ENCODE data around the gene KRT8. TPM values are rescaled to one million over a fixed set of nuclear protein-coding genes. Genes with fewer than 3 reads are reported as not detected.
A peak's percentile ranks its signal among the peaks of the same experiment; 100 is the strongest.

Gene KRT8
- total and polyA plus RNA-seq, 10 of the 15 experiments (the other 5 are each of a cell fraction or from before 2014, with no cell fraction given): 0.11 to 5.6 (median 0.37) TPM; not detected in 1

GRCh38 chr12:52906191-52906601 is 1.3 kb upstream of the KRT8 start:
- CTCF ChIA-PET: no interaction called here
- DNase-seq (ENCODE audit: low read depth, low spot score): no peak

GRCh38 chr12:52903855-52904508 is 894 bp downstream of the KRT8 start:
- SMC1A ChIA-PET (ENCODE audit: uncharacterized antibody, unreplicated experiment): no interaction called here
- Histone ChIP-seq H3K4me3 (peak overlapping the region; percentile 22; the same call in 1 of the 2 replicates), H2AFZ (ENCODE audit: control insufficient read depth, low read depth, low read length) (no peak overlapping the region), H3K9ac (ENCODE audit: control insufficient read depth, insufficient read depth, low read length) (no peak overlapping the region; the same call in 1 of the 2 replicates), H3K79me2 (ENCODE audit: control insufficient read depth, insufficient read depth, low read length) (no peaks in the 10 kb centered on the region), H3K36me3 (ENCODE audit: control insufficient read depth in 2 of 2, insufficient read depth in 2 of 2, low read length in 1 of 2) (no peaks in the 10 kb centered on the region; a peak in 1 of 4 replicates), H3K4me1 (ENCODE audit: control insufficient read depth, insufficient read depth, low read length) (peaks cover 12% of the 10 kb centered on the region), H3K9me3 (replicated peaks; ENCODE audit: control insufficient read depth, insufficient read depth, low read length) (no peaks in the 10 kb centered on the region), H4K20me1 (ENCODE audit: control insufficient read depth, insufficient read depth) (no peaks in the 10 kb centered on the region), H3K4me2 (ENCODE audit: control insufficient read depth, insufficient read depth) (peak overlapping the region; percentile 31), H3K27me3 (replicated peaks in 1 of 2; ENCODE audit: control insufficient read depth in 2 of 2, insufficient read depth in 2 of 2, low read length in 1 of 2) (no peaks in the 10 kb centered on the region; a peak in 1 of 4 replicates), H3K27ac (ENCODE audit: control insufficient read depth, insufficient read depth) (no peak overlapping the region)
- 18% methylated on average over 21 of the region's 31 CpGs for WGBS (ENCODE audit: insufficient coverage, insufficient replicate concordance, low lambda C conversion rate, missing lambda C conversion rate)
- DNase-seq (ENCODE audit: low read depth, low spot score): peak; percentile 30
- POLR2A ChIA-PET: no interaction called here
- RAD21 ChIA-PET (ENCODE audit: unreplicated experiment): no interaction called here
- no peak for FAIRE-seq
- CTCF ChIA-PET: interaction anchor here (1.3 kb wide), 1 partner anchor 19 kb away, joined by 5 read pairs; no protein-coding TSS in a partner anchor
- in situ Hi-C loops (cut with MboI) (no loop called here), intact Hi-C loops (cut with micrococcal nuclease; ENCODE audit: unreplicated experiment) (no loop called here)
- TF ChIP-seq FOXM1 (IDR thresholded peaks at IDR 0.05; ENCODE audit: low read depth, low read length) (no peak), ZNF384 (IDR thresholded peaks at IDR 0.05; ENCODE audit: borderline replicate concordance, low read depth, low read length) (peak; percentile 55; the same call in 1 of the 2 replicates), EGR1 (IDR thresholded peaks at IDR 0.05; ENCODE audit: borderline replicate concordance in 1 of 2, low read depth in 2 of 2, low read length in 2 of 2) (peak in 1 of 2 experiments; percentile 84; a peak in 2 of 3 replicates)
- peak; percentile 82 for ATAC-seq
- BruUV-seq (replicated peaks): no TSS peak

More at GRCh38 chr12:52906191-52906601, 1.3 kb upstream of the KRT8 start:
- in situ Hi-C loops (cut with MboI) (no loop called here), intact Hi-C loops (cut with micrococcal nuclease; ENCODE audit: unreplicated experiment) (no loop called here)
- Histone ChIP-seq H3K27ac (ENCODE audit: control insufficient read depth, insufficient read depth) (no peak overlapping the region), H3K4me3 (no peak overlapping the region), H4K20me1 (ENCODE audit: control insufficient read depth, insufficient read depth) (no peaks in the 10 kb centered on the region), H3K36me3 (ENCODE audit: control insufficient read depth in 2 of 2, insufficient read depth in 2 of 2, low read length in 1 of 2) (no peaks in the 10 kb centered on the region; a peak in 1 of 4 replicates), H3K4me1 (ENCODE audit: control insufficient read depth, insufficient read depth, low read length) (peaks cover 12% of the 10 kb centered on the region), H3K9me3 (replicated peaks; ENCODE audit: control insufficient read depth, insufficient read depth, low read length) (no peaks in the 10 kb centered on the region), H3K4me2 (ENCODE audit: control insufficient read depth, insufficient read depth) (no peak overlapping the region), H3K79me2 (ENCODE audit: control insufficient read depth, insufficient read depth, low read length) (no peaks in the 10 kb centered on the region), H3K9ac (ENCODE audit: control insufficient read depth, insufficient read depth, low read length) (no peak overlapping the region), H3K27me3 (replicated peaks in 1 of 2; ENCODE audit: control insufficient read depth in 2 of 2, insufficient read depth in 2 of 2, low read length in 1 of 2) (peaks cover 0 to 3% of the 10 kb centered on the region in 2 experiments; a peak in 2 of 4 replicates), H2AFZ (ENCODE audit: control insufficient read depth, low read depth, low read length) (no peak overlapping the region)
- ChIA-PET RAD21 (ENCODE audit: unreplicated experiment) (no interaction called here), SMC1A (ENCODE audit: uncharacterized antibody, unreplicated experiment) (no interaction called here), POLR2A (no interaction called here)
- FAIRE-seq: no peak
- 44% methylated on average over 7 of the region's 7 CpGs for WGBS (ENCODE audit: insufficient coverage, insufficient replicate concordance, low lambda C conversion rate, missing lambda C conversion rate)
- no TSS peak for BruUV-seq (replicated peaks)
- TF ChIP-seq MTA2 (IDR thresholded peaks at IDR 0.05; ENCODE audit: low read depth) (no peak), NBN (IDR thresholded peaks at IDR 0.05) (no peak), TCF3 (IDR thresholded peaks at IDR 0.05; ENCODE audit: borderline replicate concordance, insufficient read depth, low read depth, low read length) (no peak), GABPA (IDR thresholded peaks at IDR 0.05; ENCODE audit: low read depth) (no peak), RFX5 (IDR thresholded peaks at IDR 0.05; ENCODE audit: low read depth, low read length) (no peak), RUNX3 (IDR thresholded peaks at IDR 0.05; ENCODE audit: low read length) (no peak), CREB1 (IDR thresholded peaks at IDR 0.05; ENCODE audit: low read depth) (no peak), TCF12 (IDR thresholded peaks at IDR 0.05; ENCODE audit: low read depth, low read length) (no peak)
- no peak for ATAC-seq

Measured in GM12878 (cell line).